ENCODE results near the gene AFAP1. TPM values are rescaled to one million over a fixed set of nuclear protein-coding genes. Genes with fewer than 3 reads are reported as not detected.

AFAP1 gene
- total and polyA plus RNA-seq, 2 donors (not counting 3 experiments of a cell fraction or from before 2014, with no cell fraction given) = 32.3 to 103 TPM

- FAIRE-seq = no peak
- dilution Hi-C loops (cut with MboI; ENCODE audit: extremely low pct_ligation_motif_present, low sequenced_read_pairs) (no loop called here), intact Hi-C loops (cut with micrococcal nuclease) (no loop called here)
- Histone ChIP-seq H3K4me3 (replicated peaks in 1 of 3; ENCODE audit: insufficient read depth in 1 of 3, low read depth in 1 of 3, low read length in 3 of 3) (no peak overlapping the region), H3K9ac (replicated peaks; ENCODE audit: extremely low read depth, insufficient read depth, low read length) (no peak overlapping the region), H2AFZ (ENCODE audit: low read depth, low read length) (no peak overlapping the region), H3K36me3 (ENCODE audit: control insufficient read depth in 2 of 2, extremely low read depth in 1 of 2, insufficient read depth in 2 of 2, low read length in 2 of 2) (peaks cover 13 to 47% of the 10 kb centered on the region in 2 experiments), H3K79me2 (ENCODE audit: control insufficient read depth, insufficient read depth, low read length) (peaks cover 64% of the 10 kb centered on the region), H3K9me3 (replicated peaks; ENCODE audit: control insufficient read depth, insufficient read depth, low read length) (no peaks in the 10 kb centered on the region), H3K4me1 (ENCODE audit: control insufficient read depth, extremely low read depth, insufficient read depth, low read length) (peaks cover 65% of the 10 kb centered on the region), H3K27ac (ENCODE audit: insufficient read depth, low read depth, low read length) (peak overlapping the region; percentile 93), H3K4me2 (ENCODE audit: insufficient read depth, low read length) (no peak overlapping the region), H3K27me3 (ENCODE audit: control insufficient read depth in 2 of 2, insufficient read depth in 2 of 2, low read length in 2 of 2) (no peaks in the 10 kb centered on the region), H3K9me1 (replicated peaks; ENCODE audit: control insufficient read depth, extremely low read depth, insufficient read depth, low read length) (no peaks in the 10 kb centered on the region), H4K20me1 (replicated peaks; ENCODE audit: control insufficient read depth, extremely low read depth, insufficient read depth, low read length) (no peaks in the 10 kb centered on the region)
- POLR2A ChIA-PET = no interaction called here
- CTCF ChIA-PET = interaction anchor here (1.0 to 2.1 kb wide), 3 partner anchors 9 to 21 kb away, joined by 3 to 16 read pairs (median 3); no protein-coding TSS in a partner anchor
- BruUV-seq (replicated peaks) = no TSS peak
- no peak for DNase-seq (ENCODE audit: low read depth, low spot score)
- TF ChIP-seq EZH2 (IDR thresholded peaks at IDR 0.05; ENCODE audit: borderline replicate concordance, low read depth, low read length, severe bottlenecking) = no peak
- no peak for TF ChIP-seq MYC (IDR thresholded peaks at IDR 0.05; ENCODE audit: low read depth, low read length)
- no peak for TF ChIP-seq GATA2 (IDR thresholded peaks at IDR 0.05; ENCODE audit: insufficient read depth, insufficient read length, low read depth, low read length)
- TF ChIP-seq JUN (IDR thresholded peaks at IDR 0.05; ENCODE audit: borderline replicate concordance, insufficient read depth, insufficient read length, low read depth) = no peak
- no peak for TF ChIP-seq FOS (IDR thresholded peaks at IDR 0.05; ENCODE audit: borderline replicate concordance, insufficient read depth, low read length)
- TF ChIP-seq CTCF (IDR thresholded peaks at IDR 0.05; ENCODE audit: extremely low read depth in 1 of 2, insufficient read depth in 1 of 2, low read depth in 1 of 2, low read length in 2 of 2) = no peak
- no peak for TF ChIP-seq POLR2AphosphoS5 (IDR thresholded peaks at IDR 0.05; ENCODE audit: insufficient read depth, low read depth, low read length)
- TF ChIP-seq POLR2A (IDR thresholded peaks at IDR 0.05; ENCODE audit: low read depth, low read length) = no peak
- TF ChIP-seq MAX (IDR thresholded peaks at IDR 0.05; ENCODE audit: insufficient read depth, insufficient read length) = no peak
Observed at GRCh38 chr4:7783541-7783940, 156.1 kb downstream of the AFAP1 start.
